Esophagus muscularis mucosa (tissue), 4 donors: Measurements from ENCODE around the gene SPRED2. TPM values are rescaled to one million over a fixed set of nuclear protein-coding genes. Genes with fewer than 3 reads are reported as not detected.

Source experiments
- DNase-seq: peaks from one replicate; pipeline ENCODE4 v3.0.0-alpha.2; 2017; ENCODE audit errors: extremely low spot score
- H3K27ac ChIP-seq, 4 donors: fragments of 200-600 bp; sonication (generic); replicated peaks in 1 of 4; 1 replicate in 3 of 4; 2 replicates in 1 of 4; pipeline ENCODE4 v1.5.1; 2016 to 2019; ENCODE audit warnings: mild to moderate bottlenecking in 1 of 4
- H3K27me3 ChIP-seq, 4 donors: fragments of 200-600 bp; sonication (generic); one replicate each; pipeline versions ENCODE4 v1.5.1 to v1.6.0; 2016 to 2019
- H3K36me3 ChIP-seq, 4 donors: fragments of 200-600 bp; sonication (generic); one replicate each; pipeline ENCODE4 v1.5.1; 2016 to 2019
- H3K4me1 ChIP-seq, 4 donors: fragments of 200-600 bp; sonication (generic); one replicate each; pipeline ENCODE4 v1.5.1; 2016 to 2019
- H3K4me3 ChIP-seq, 4 donors: fragments of 200-600 bp; sonication (generic); 1 replicate in 2 of 4; 2 replicates in 2 of 4; pipeline ENCODE4 v1.5.1; 2016 to 2019; ENCODE audit warnings: mild to moderate bottlenecking in 4 of 4, moderate library complexity in 1 of 4
- H3K9me3 ChIP-seq, 4 donors: fragments of 200-600 bp; sonication (generic); 1 replicate in 3 of 4; 2 replicates in 1 of 4; pipeline ENCODE4 v1.5.1; 2016 to 2019
- EP300 ChIP-seq: sonication (generic); formaldehyde crosslinking; IDR thresholded peaks from one replicate; pipeline ENCODE4 v1.6.1; 2017; ENCODE audit warnings: antibody characterized with exemption
- POLR2A ChIP-seq: fragments of 450-650 bp; IDR thresholded peaks from one replicate; pipeline ENCODE4 v1.6.1; 2017; ENCODE audit warnings: antibody characterized with exemption, moderate library complexity, mild to moderate bottlenecking, low read depth
- POLR2AphosphoS5 ChIP-seq, 2 donors: sonication (generic); formaldehyde crosslinking; IDR thresholded peaks; one replicate each; pipeline ENCODE4 v1.6.1; 2017; ENCODE audit warnings: antibody characterized with exemption in 2 of 2
- WGBS: methylation state at CpG from one replicate; pipeline ENCODE4 v1.1.5; 2018; 5-methylcytosine and 5-hydroxymethylcytosine counted together
- intact Hi-C: fragments of 100-400 bp; cut with DNase I; formaldehyde crosslinking; loops from one replicate; pipeline ENCODE4 v1.15.1; 2023
- total RNA-seq, 4 donors: library from RNA; depleted of rRNA; stranded (reverse); fragments of >200 nt; gene quantifications; one replicate each; pipeline versions ENCODE4 v1.1.0 to v1.2.1, GENCODE V29; 2016
- TF ChIP-seq, protein P1 (sequence below), 3 experiments: fragments of 200-600 bp in 2 of 3; fragments of 450-650 bp in 1 of 3; sonication (generic) in 2 of 3; IDR thresholded peaks; one replicate each; pipeline ENCODE4 v1.5.1; 2017 to 2019; ENCODE audit warnings: antibody characterized with exemption in 3 of 3, mild to moderate bottlenecking in 2 of 3, moderate library complexity in 1 of 3

The SPRED2 gene
- total RNA-seq, 4 donors from 2014 or later, result 17.4 to 25.6 (median 18.7) TPM

DNA sequence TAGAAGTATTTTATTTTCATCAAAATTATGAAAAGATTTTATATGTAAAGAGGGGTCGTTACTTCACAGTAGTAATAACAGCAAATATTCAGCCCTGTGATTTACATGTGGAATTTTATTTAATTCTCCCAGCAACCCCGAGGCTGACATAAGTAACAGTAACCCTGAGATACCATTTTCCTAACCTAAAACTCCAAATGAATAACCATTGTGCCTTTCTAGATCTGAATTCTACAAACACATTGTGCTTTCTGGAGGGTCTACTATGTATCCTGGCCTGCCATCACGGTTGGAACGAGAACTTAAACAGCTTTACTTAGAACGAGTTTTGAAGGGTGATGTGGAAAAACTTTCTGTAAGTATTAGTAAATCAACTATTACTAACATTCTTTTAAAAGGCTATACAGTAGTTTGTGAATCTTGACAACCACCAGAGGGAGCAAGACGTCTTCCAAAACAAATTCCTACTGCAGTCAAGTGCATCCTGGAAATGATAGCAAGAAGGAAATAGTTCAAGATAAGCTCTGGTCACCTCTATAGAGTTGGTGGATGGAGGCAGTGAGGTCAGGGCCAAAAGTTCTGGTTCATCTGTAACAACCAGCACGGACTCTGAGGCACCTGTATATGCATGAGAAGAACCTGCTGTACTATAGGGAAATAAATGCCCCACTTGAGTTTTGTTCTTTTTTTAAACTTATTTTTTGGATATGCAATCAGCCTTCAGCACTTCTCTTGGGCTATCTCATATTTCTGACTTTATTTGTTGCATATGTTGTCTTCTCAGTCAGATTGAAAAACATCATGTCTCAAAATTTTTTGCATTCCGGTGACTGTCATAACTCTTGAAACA is 167.4 kb downstream of the SPRED2 start:
- 45% methylated on average over 8 of the region's 8 CpGs for WGBS
- Histone ChIP-seq H3K4me3 (no peak overlapping the region), H3K27ac (no peak overlapping the region), H3K4me1 (peaks cover 0 to 9% (median 4%) of the 10 kb centered on the region in 4 donors), H3K27me3 (no peaks in the 10 kb centered on the region), H3K9me3 (no peaks in the 10 kb centered on the region), H3K36me3 (peaks cover 4 to 75% (median 32%) of the 10 kb centered on the region in 4 donors)
- no peak for DNase-seq
- TF ChIP-seq EP300, result no peak
- TF ChIP-seq, protein P1, sequence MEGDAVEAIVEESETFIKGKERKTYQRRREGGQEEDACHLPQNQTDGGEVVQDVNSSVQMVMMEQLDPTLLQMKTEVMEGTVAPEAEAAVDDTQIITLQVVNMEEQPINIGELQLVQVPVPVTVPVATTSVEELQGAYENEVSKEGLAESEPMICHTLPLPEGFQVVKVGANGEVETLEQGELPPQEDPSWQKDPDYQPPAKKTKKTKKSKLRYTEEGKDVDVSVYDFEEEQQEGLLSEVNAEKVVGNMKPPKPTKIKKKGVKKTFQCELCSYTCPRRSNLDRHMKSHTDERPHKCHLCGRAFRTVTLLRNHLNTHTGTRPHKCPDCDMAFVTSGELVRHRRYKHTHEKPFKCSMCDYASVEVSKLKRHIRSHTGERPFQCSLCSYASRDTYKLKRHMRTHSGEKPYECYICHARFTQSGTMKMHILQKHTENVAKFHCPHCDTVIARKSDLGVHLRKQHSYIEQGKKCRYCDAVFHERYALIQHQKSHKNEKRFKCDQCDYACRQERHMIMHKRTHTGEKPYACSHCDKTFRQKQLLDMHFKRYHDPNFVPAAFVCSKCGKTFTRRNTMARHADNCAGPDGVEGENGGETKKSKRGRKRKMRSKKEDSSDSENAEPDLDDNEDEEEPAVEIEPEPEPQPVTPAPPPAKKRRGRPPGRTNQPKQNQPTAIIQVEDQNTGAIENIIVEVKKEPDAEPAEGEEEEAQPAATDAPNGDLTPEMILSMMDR (IDR thresholded peaks at IDR 0.05), result peak; percentile 63 to 73 (median 65)
- intact Hi-C loops, result loop anchor here (5.0 kb wide), 3 partner anchors 172 to 307 kb away; no protein-coding TSS in a partner anchor

DNA sequence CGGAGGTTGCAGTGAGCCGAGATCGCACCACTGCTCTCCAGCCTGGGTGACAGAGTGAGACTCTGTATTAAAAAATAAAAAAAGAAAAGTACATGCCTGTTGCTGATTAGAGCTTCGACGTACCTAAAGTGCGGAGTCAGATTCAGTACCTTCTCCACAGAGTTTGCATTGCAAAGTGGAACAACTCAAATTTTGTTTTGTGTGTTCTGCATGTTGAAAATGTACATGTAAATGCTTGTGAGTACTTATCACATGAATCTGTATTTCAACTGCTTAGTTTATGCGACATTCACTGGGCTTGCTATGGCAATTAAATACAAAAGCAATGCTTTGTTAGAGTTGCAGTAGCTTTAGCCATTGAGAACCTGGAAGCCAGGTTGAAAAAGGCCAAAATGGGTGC is 168.4 kb downstream of the SPRED2 start:
- Histone ChIP-seq H3K4me3 (no peak overlapping the region), H3K9me3 (no peaks in the 10 kb centered on the region), H3K36me3 (peaks cover 4 to 77% (median 38%) of the 10 kb centered on the region in 4 donors), H3K4me1 (peaks cover 0 to 9% (median 5%) of the 10 kb centered on the region in 4 donors), H3K27me3 (no peaks in the 10 kb centered on the region), H3K27ac (no peak overlapping the region)
- TF ChIP-seq POLR2A, result no peak
- TF ChIP-seq POLR2AphosphoS5 (IDR thresholded peaks at IDR 0.05), result no peak
- TF ChIP-seq, protein P1 (IDR thresholded peaks at IDR 0.05), result no peak
- no peak for TF ChIP-seq EP300
- WGBS, result 96% methylated on average over 7 of the region's 7 CpGs
- DNase-seq, result no peak
- intact Hi-C loops, result loop anchor here (5.0 kb wide), 1 partner anchor 173 kb away; no protein-coding TSS in a partner anchor

DNA sequence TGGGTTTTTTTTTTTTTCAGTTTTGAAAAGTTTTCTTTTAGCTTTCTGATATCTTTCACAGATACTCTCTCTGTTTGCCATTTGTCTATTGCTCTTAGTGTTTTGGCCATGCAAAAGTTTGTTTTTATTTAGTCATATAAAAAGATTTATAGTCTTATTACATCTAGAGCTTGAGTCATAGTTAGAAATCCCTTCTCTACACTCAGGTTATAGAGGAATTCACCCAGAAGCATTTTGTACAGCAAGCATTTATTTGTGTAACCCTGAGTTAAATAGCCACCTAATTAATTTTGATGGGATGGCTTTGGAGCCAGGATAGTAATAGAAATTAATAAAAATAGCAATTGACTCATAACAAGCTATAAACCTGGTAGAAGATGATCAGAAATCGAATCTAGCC is 169.1 kb downstream of the SPRED2 start:
- H3K27ac ChIP-seq, result no peak overlapping the region
- TF ChIP-seq EP300, result no peak
- no peak overlapping the region for H3K4me3 ChIP-seq
- WGBS, result 100% methylated on average over 1 of the region's 1 CpG
- no peak for DNase-seq
- intact Hi-C loops, result loop anchor here (5.0 kb wide), 1 partner anchor 174 kb away; no protein-coding TSS in a partner anchor
- H3K9me3 ChIP-seq, result no peaks in the 10 kb centered on the region
- H3K27me3 ChIP-seq, result no peaks in the 10 kb centered on the region
- peaks cover 0 to 14% (median 6%) of the 10 kb centered on the region in 4 donors for H3K4me1 ChIP-seq
- peaks cover 4 to 77% (median 36%) of the 10 kb centered on the region in 4 donors for H3K36me3 ChIP-seq

DNA sequence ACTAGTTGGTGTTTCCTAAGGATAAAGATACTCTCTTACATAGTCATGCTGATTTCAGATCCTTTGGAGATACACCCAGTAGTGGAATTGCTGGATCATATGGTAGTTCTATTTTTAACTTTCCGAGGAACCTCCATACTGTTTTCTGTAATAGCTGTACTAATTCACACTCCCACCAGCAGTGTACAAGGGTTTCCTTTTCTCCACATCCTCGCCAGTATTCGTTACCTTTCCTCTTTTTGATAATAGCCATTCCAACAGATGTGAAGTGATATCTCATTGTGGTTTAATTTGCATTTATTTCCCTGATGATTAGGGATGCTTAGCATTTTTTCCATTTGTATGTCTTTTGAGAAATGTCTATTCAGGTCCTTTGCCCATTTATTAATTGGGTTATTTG is 170.7 kb downstream of the SPRED2 start:
- TF ChIP-seq, protein P1 (IDR thresholded peaks at IDR 0.05), result no peak
- TF ChIP-seq POLR2A, result no peak
- TF ChIP-seq POLR2AphosphoS5 (IDR thresholded peaks at IDR 0.05), result no peak
- TF ChIP-seq EP300, result no peak
- no peak for DNase-seq
- no peak overlapping the region for H3K27ac ChIP-seq
- no peaks in the 10 kb centered on the region for H3K9me3 ChIP-seq
- 82% methylated on average over 3 of the region's 3 CpGs for WGBS
- peaks cover 0 to 14% (median 2%) of the 10 kb centered on the region in 4 donors for H3K4me1 ChIP-seq
- H3K27me3 ChIP-seq, result no peaks in the 10 kb centered on the region
- peaks cover 2 to 78% (median 33%) of the 10 kb centered on the region in 4 donors for H3K36me3 ChIP-seq
- intact Hi-C loops, result loop anchor here (5.0 kb wide), 1 partner anchor 176 kb away; no protein-coding TSS in a partner anchor
- H3K4me3 ChIP-seq, result no peak overlapping the region

Other genes with a start within 250 kb of the SPRED2 start
- gene ACTR2, start 204.8 kb downstream of the SPRED2 start, total RNA-seq, result 100 to 1,000 TPM in 2 of 4 donors, 10 to 100 TPM in 2; 85.2 to 115 (median 99.1) TPM